DMS153 (cell line): Measurements from ENCODE around the gene ASIC2.

Source experiments
- DNase-seq: peaks from one replicate; lab custom pipeline; 2025; lab: John Stamatoyannopoulos, UW

Gene ASIC2

GRCh38 chr17:33202796-33203495 lies 90.1 kb downstream of the ASIC2 start:
- no peak for DNase-seq

GRCh38 chr17:33202021-33202420 lies 91.1 kb downstream of the ASIC2 start:
- DNase-seq: no peak

- DNase-seq: no peak
Measured at GRCh38 chr17:33201283-33201682, 91.8 kb downstream of the ASIC2 start.

- DNase-seq: no peak
Measured at GRCh38 chr17:33200587-33200986, 92.5 kb downstream of the ASIC2 start.

- no peak for DNase-seq
Measured at GRCh38 chr17:33199571-33200510, 93.3 kb downstream of the ASIC2 start.

- DNase-seq: no peak
Measured at GRCh38 chr17:33198954-33199353, 94.1 kb downstream of the ASIC2 start.

- no peak for DNase-seq
Measured at GRCh38 chr17:33197342-33197741, 95.8 kb downstream of the ASIC2 start.

GRCh38 chr17:33196883-33197282 lies 96.2 kb downstream of the ASIC2 start:
- DNase-seq: no peak

- no peak for DNase-seq
Measured at GRCh38 chr17:33192951-33193911, 99.9 kb downstream of the ASIC2 start.

GRCh38 chr17:33183487-33184026 lies 109.5 kb downstream of the ASIC2 start:
- no peak for DNase-seq

- DNase-seq: no peak
Measured at GRCh38 chr17:33179151-33179550, 113.9 kb downstream of the ASIC2 start.

GRCh38 chr17:33178681-33179080 lies 114.4 kb downstream of the ASIC2 start:
- no peak for DNase-seq

GRCh38 chr17:33175562-33175961 lies 117.5 kb downstream of the ASIC2 start:
- no peak for DNase-seq

- no peak for DNase-seq
Measured at GRCh38 chr17:33171931-33172330, 121.2 kb downstream of the ASIC2 start.

- no peak for DNase-seq
Measured at GRCh38 chr17:33169580-33170285, 123.4 kb downstream of the ASIC2 start.

GRCh38 chr17:33167736-33168135 lies 125.4 kb downstream of the ASIC2 start:
- DNase-seq: no peak

- no peak for DNase-seq
Measured at GRCh38 chr17:33166472-33166871, 126.6 kb downstream of the ASIC2 start.

GRCh38 chr17:33164169-33164881 lies 128.8 kb downstream of the ASIC2 start:
- no peak for DNase-seq

- no peak for DNase-seq
Measured at GRCh38 chr17:33163533-33164168, 129.4 kb downstream of the ASIC2 start.

GRCh38 chr17:33154869-33155455 lies 138.1 kb downstream of the ASIC2 start:
- no peak for DNase-seq
